ENCODE data around the gene PADI3.

GRCh38 chr1:17330856-17331255 lies 82.0 kb downstream of the PADI3 start:
- TF ChIP-seq CTCF (IDR thresholded peaks at IDR 0.05 in 2 of 3, conservative IDR thresholded peaks at IDR 0.05 in 1 of 3; ENCODE audit: insufficient read depth in 2 of 3, low read depth in 1 of 3, low read length in 3 of 3) (no peak), CBFB (CRISPR knock-in tag; IDR thresholded peaks at IDR 0.05) (no peak), PRPF4 (IDR thresholded peaks at IDR 0.05; ENCODE audit: insufficient read depth, low read depth, low read length, poor library complexity, severe bottlenecking) (no peak), ZNF274 (IDR thresholded peaks at IDR 0.05; ENCODE audit: borderline replicate concordance, low read depth, low read length) (no peak), ZBTB33 (CRISPR knock-in tag; IDR thresholded peaks at IDR 0.05) (no peak)
